OCI-LY3 (cell line): ENCODE measurements around the gene AFP.

Source experiments
- H2AFZ ChIP-seq: fragments of 200-600, 300-600 bp; shearing (Covaris generic); 2 replicates; pipeline ENCODE4 v1.6.0; 2014; ENCODE audit warnings: antibody characterized with exemption, low read depth, low read length
- H3K27ac ChIP-seq: fragments of 200-600, 300-600 bp; sonication (generic); 2 replicates; pipeline ENCODE4 v1.5.1; 2014; ENCODE audit warnings: mild to moderate bottlenecking, low read length, moderate library complexity, mixed read lengths
- H3K27me3 ChIP-seq: fragments of 200-600, 300-600 bp; sonication (generic); 2 replicates; pipeline ENCODE4 v1.6.1; 2014; ENCODE audit warnings: low read depth, low read length, mixed read lengths
- H3K36me3 ChIP-seq: fragments of 200-600, 300-600 bp; sonication (generic); replicated peaks from 2 replicates; pipeline ENCODE3; 2014; ENCODE audit warnings: low read depth, low read length, mixed read lengths
- H3K4me1 ChIP-seq: fragments of 300-600, 200-600 bp; sonication (generic); 2 replicates; pipeline ENCODE4 v1.6.1; 2014; ENCODE audit warnings: low read length, mixed read lengths
- H3K4me2 ChIP-seq: fragments of 200-600, 300-600 bp; sonication (generic); 2 replicates; pipeline ENCODE4 v1.6.1; 2014; ENCODE audit warnings: low read length, mixed read lengths
- H3K4me3 ChIP-seq: fragments of 300-600, 200-600 bp; sonication (generic); 2 replicates; pipeline ENCODE4 v1.5.1; 2014; ENCODE audit warnings: antibody characterized with exemption, mild to moderate bottlenecking, low read length, moderate library complexity
- H3K79me2 ChIP-seq: fragments of 300-600, 200-600 bp; shearing (Covaris generic); 2 replicates; pipeline ENCODE4 v1.6.1; 2014; ENCODE audit warnings: mild to moderate bottlenecking, low read length, mixed read lengths
- H3K9ac ChIP-seq: fragments of 300-600, 200-600 bp; shearing (Covaris generic); 2 replicates; pipeline ENCODE4 v1.6.0; 2014; ENCODE audit warnings: mild to moderate bottlenecking, low read length, moderate library complexity
- H3K9me3 ChIP-seq: fragments of 200-600, 300-600 bp; shearing (Covaris generic); 2 replicates; pipeline ENCODE4 v1.6.1; 2014; ENCODE audit warnings: low read length, mixed read lengths; ENCODE audit not compliant: insufficient read depth
- H4K20me1 ChIP-seq: fragments of 200-600, 300-600 bp; sonication (generic); 2 replicates; pipeline ENCODE4 v1.6.1; 2016; ENCODE audit warnings: low read length, mixed read lengths; ENCODE audit not compliant: insufficient read depth
- CTCF ChIP-seq: fragments of 200-600, 300-600 bp; sonication (generic); IDR thresholded peaks from 2 replicates; pipeline ENCODE4 v1.5.1; 2014; ENCODE audit warnings: antibody characterized with exemption, low read length, low read depth
- EZH2phosphoT487 ChIP-seq: fragments of 200-600 bp; shearing (Covaris generic); IDR thresholded peaks from 2 replicates; pipeline ENCODE4 v1.6.1; 2018; ENCODE audit warnings: antibody characterized with exemption, mixed run types, low read depth

AFP gene

GRCh38 chr4:73434311-73434710 is 1.7 kb upstream of the AFP start:
- TF ChIP-seq EZH2phosphoT487: no peak
- peak; percentile 49 for TF ChIP-seq CTCF
- H3K79me2 ChIP-seq: no peaks in the 10 kb centered on the region
- no peaks in the 10 kb centered on the region for H3K36me3 ChIP-seq
- no peaks in the 10 kb centered on the region for H4K20me1 ChIP-seq
- H3K4me1 ChIP-seq: no peaks in the 10 kb centered on the region
- H3K27me3 ChIP-seq: peaks cover 11% of the 10 kb centered on the region
- H2AFZ ChIP-seq: no peak overlapping the region
- H3K4me2 ChIP-seq: no peak overlapping the region
- H3K9me3 ChIP-seq: no peaks in the 10 kb centered on the region
- H3K9ac ChIP-seq: no peak overlapping the region
- no peak overlapping the region for H3K27ac ChIP-seq
- no peak overlapping the region for H3K4me3 ChIP-seq

- TF ChIP-seq CTCF (no peak), EZH2phosphoT487 (no peak)
- Histone ChIP-seq H3K4me3 (no peak overlapping the region), H3K27me3 (peaks cover 15% of the 10 kb centered on the region)
Measured at GRCh38 chr4:73436674-73437557, 895 bp downstream of the AFP start.

DNA sequence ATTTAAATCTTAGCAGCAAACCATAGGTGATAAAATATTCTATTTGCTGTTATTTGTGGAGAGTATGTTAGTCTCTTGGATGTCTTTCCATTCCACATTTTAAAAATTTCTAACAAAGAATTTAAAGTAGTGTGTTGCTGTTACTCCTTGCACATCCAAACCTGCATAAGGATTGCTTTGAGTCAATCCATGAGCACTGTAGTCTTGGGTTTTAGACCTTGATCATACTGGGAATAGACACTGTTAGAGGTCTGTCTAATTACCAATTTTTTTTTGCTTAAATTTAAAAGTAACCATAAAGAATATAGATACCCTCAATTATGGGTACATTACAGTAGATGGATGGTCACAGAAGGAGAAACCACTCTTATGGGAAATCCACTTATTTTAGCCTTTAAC is 1.5 kb downstream of the AFP start:
- H3K27me3 ChIP-seq: peaks cover 10% of the 10 kb centered on the region; the same call in 1 of the 2 replicates
- H3K9ac ChIP-seq: no peak overlapping the region
- H4K20me1 ChIP-seq: no peaks in the 10 kb centered on the region
- no peak overlapping the region for H2AFZ ChIP-seq
- no peaks in the 10 kb centered on the region for H3K79me2 ChIP-seq
- no peak overlapping the region for H3K27ac ChIP-seq
- H3K4me2 ChIP-seq: no peak overlapping the region
- no peak overlapping the region for H3K4me3 ChIP-seq
- no peaks in the 10 kb centered on the region for H3K36me3 ChIP-seq
- no peak for TF ChIP-seq EZH2phosphoT487
- TF ChIP-seq CTCF: no peak
- H3K9me3 ChIP-seq: no peaks in the 10 kb centered on the region
- H3K4me1 ChIP-seq: no peaks in the 10 kb centered on the region

More at GRCh38 chr4:73436674-73437557, 895 bp downstream of the AFP start:
- no peaks in the 10 kb centered on the region for H3K36me3 ChIP-seq
- H3K27ac ChIP-seq: no peak overlapping the region
- no peaks in the 10 kb centered on the region for H3K4me1 ChIP-seq
- no peak overlapping the region for H3K4me2 ChIP-seq
- H2AFZ ChIP-seq: no peak overlapping the region
- H3K9ac ChIP-seq: no peak overlapping the region
- H3K9me3 ChIP-seq: no peaks in the 10 kb centered on the region
- H3K79me2 ChIP-seq: no peaks in the 10 kb centered on the region
- H4K20me1 ChIP-seq: no peaks in the 10 kb centered on the region

DNA sequence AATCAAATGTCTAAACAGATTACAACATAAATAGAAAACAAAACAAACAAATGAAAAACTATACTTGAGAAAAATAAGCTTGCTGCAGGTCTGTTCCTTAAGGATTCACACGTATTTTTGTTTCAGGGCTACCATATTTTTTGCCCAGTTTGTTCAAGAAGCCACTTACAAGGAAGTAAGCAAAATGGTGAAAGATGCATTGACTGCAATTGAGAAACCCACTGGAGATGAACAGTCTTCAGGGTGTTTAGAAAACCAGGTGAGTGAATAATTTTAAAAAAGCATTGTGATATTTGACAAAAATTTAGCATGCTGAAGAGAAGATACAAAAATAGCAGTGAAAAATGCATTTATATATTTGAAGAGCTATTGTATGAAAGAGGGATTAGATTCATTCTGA is 2.0 kb downstream of the AFP start:
- H3K4me2 ChIP-seq: no peak overlapping the region
- H3K4me3 ChIP-seq: no peak overlapping the region
- no peaks in the 10 kb centered on the region for H3K4me1 ChIP-seq
- TF ChIP-seq CTCF (no peak), EZH2phosphoT487 (no peak)
- H3K27ac ChIP-seq: no peak overlapping the region
- H2AFZ ChIP-seq: no peak overlapping the region
- peaks cover 11% of the 10 kb centered on the region for H3K27me3 ChIP-seq
- H3K9me3 ChIP-seq: no peaks in the 10 kb centered on the region
- H3K79me2 ChIP-seq: no peaks in the 10 kb centered on the region
- H4K20me1 ChIP-seq: no peaks in the 10 kb centered on the region
- H3K36me3 ChIP-seq: no peaks in the 10 kb centered on the region
- H3K9ac ChIP-seq: no peak overlapping the region
